Ishikawa (cell line): ENCODE measurements around the gene CCR5AS.

Experiments
- CEBPB ChIP-seq: IDR thresholded peaks from 2 replicates; pipeline ENCODE4 v1.6.1; 2012
- EP300 ChIP-seq: IDR thresholded peaks from 2 replicates; pipeline ENCODE4 v1.6.1; 2012; ENCODE audit warnings: borderline replicate concordance
- RAD21 ChIP-seq: IDR thresholded peaks from 2 replicates; pipeline ENCODE4 v1.6.1; 2012; ENCODE audit warnings: low read depth
- TAF1 ChIP-seq: IDR thresholded peaks from 2 replicates; pipeline ENCODE4 v1.6.1; 2012; ENCODE audit warnings: low read depth, mild to moderate bottlenecking
- TCF12 ChIP-seq: IDR thresholded peaks from 2 replicates; pipeline ENCODE4 v1.6.1; 2012; ENCODE audit warnings: low read depth
- TEAD4 ChIP-seq: IDR thresholded peaks from 2 replicates; pipeline ENCODE4 v1.6.1; 2012
- YY1 ChIP-seq: IDR thresholded peaks from 2 replicates; pipeline ENCODE4 v1.6.1; 2012; ENCODE audit warnings: low read depth
- TF ChIP-seq, protein P1 (sequence below): IDR thresholded peaks from 2 replicates; pipeline ENCODE4 v1.6.1; 2012

DNA sequence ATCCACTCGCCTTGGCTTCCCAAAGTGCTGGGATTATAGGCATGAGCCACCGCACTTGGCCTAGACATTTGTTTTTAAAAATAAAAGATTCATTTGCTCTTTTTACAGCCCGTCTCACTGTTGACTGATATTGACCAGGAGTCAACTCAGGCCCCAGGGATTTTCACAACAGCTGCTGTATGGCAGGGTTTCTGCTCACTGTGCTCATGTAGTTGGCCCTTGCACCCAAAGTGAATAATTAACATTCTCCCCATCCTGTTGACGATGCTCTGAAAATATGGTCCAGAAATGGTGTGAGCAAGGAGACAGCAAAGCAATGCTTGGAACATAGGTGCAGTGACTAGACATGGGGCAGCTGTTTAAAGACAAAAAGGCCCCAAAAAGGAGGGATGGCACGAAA, 39.1 kb downstream of the CCR5AS start:
- TF ChIP-seq TCF12 (no peak), RAD21 (no peak), TEAD4 (no peak), CEBPB (no peak), EP300 (no peak), YY1 (no peak), TAF1 (no peak)
- TF ChIP-seq, protein P1, sequence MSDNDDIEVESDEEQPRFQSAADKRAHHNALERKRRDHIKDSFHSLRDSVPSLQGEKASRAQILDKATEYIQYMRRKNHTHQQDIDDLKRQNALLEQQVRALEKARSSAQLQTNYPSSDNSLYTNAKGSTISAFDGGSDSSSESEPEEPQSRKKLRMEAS, result no peak
